GM03348 (cell line): ENCODE measurements around the gene ZBTB8A.
A peak's percentile ranks its signal among the peaks of the same experiment; 100 is the strongest.
"Not testable (repeated sequence)": the region's sequence is repeated elsewhere in the genome, so short reads cannot be mapped to it uniquely, and the experiment has no call there.

Source experiments
- DNase-seq: peaks from one replicate; pipeline ENCODE4 v3.0.0; 2012; ENCODE audit warnings: low spot score

Gene ZBTB8A

GRCh38 chr1:32538887-32539583, at the start of gene ZBTB8A:
Gene ZBTB8A, plus strand, starts transcription at chr1:32539427. Its CDS starts 53,505 bp downstream, at chr1:32592932.
- peak; percentile 77 for DNase-seq

- no peak for DNase-seq
Measured at GRCh38 chr1:32489774-32490454, 49.3 kb upstream of the ZBTB8A start.

- no peak for DNase-seq
Measured at GRCh38 chr1:32491386-32491785, 47.8 kb upstream of the ZBTB8A start.

GRCh38 chr1:32494196-32494595, 45.0 kb upstream of the ZBTB8A start:
- no peak for DNase-seq

- DNase-seq = no peak
Measured at GRCh38 chr1:32494711-32495337, 44.4 kb upstream of the ZBTB8A start.

GRCh38 chr1:32496127-32496526, 43.1 kb upstream of the ZBTB8A start:
- peak; percentile 52 for DNase-seq

GRCh38 chr1:32498751-32499150, 40.5 kb upstream of the ZBTB8A start:
- DNase-seq = no peak

GRCh38 chr1:32500387-32501209, 38.6 kb upstream of the ZBTB8A start:
- DNase-seq = peak; percentile 94

GRCh38 chr1:32501865-32502264, 37.4 kb upstream of the ZBTB8A start:
- no peak for DNase-seq

- DNase-seq = no peak
Measured at GRCh38 chr1:32503153-32503552, 36.1 kb upstream of the ZBTB8A start.

- no peak for DNase-seq
Measured at GRCh38 chr1:32507021-32507420, 32.2 kb upstream of the ZBTB8A start.

GRCh38 chr1:32508761-32509160, 30.5 kb upstream of the ZBTB8A start:
- DNase-seq = no peak

- no peak for DNase-seq
Measured at GRCh38 chr1:32509939-32510338, 29.3 kb upstream of the ZBTB8A start.

GRCh38 chr1:32516402-32516801, 22.8 kb upstream of the ZBTB8A start:
- no peak for DNase-seq

- no peak for DNase-seq
Measured at GRCh38 chr1:32518976-32519375, 20.3 kb upstream of the ZBTB8A start.

GRCh38 chr1:32521165-32521564, 18.1 kb upstream of the ZBTB8A start:
- DNase-seq = no peak

GRCh38 chr1:32525053-32525452, 14.2 kb upstream of the ZBTB8A start:
- DNase-seq = no peak

- no peak for DNase-seq
Measured at GRCh38 chr1:32525661-32526444, 13.4 kb upstream of the ZBTB8A start.

GRCh38 chr1:32528550-32528949, 10.7 kb upstream of the ZBTB8A start:
- not testable (repeated sequence) for DNase-seq

GRCh38 chr1:32533792-32534327, 5.4 kb upstream of the ZBTB8A start:
- DNase-seq = no peak

GRCh38 chr1:32536117-32536516, 3.1 kb upstream of the ZBTB8A start:
- DNase-seq = no peak
